HEK293 (cell line): Measurements from ENCODE around the gene GADD45G.

Source experiments
- CTCF ChIA-PET: fragments of 350-600 bp; formaldehyde crosslinking; extraction: SDS; loops from one replicate; lab custom pipeline; 2021; ENCODE audit warnings: antibody characterized with exemption; lab: Yijun Ruan, JAX
- POLR2A ChIA-PET: fragments of 300-600 bp; formaldehyde crosslinking; extraction: SDS; loops from one replicate; lab custom pipeline; 2020; ENCODE audit warnings: antibody characterized with exemption, inconsistent platforms; lab: Yijun Ruan, JAX
- H3K27ac ChIP-seq: fragments of 200-500 bp; sonication (Bioruptor generic); 2 replicates; pipeline ENCODE4 v1.5.1; 2014; ENCODE audit warnings: low read depth, low read length, control low read depth, inconsistent platforms; ENCODE audit errors: extremely low read depth
- H3K36me3 ChIP-seq, 2 experiments: fragments of 200-500 bp in 1 of 2; sonication (Bioruptor generic) in 1 of 2; 1 replicate in 1 of 2; 2 replicates in 1 of 2; pipeline ENCODE4 v1.5.1; 2014 to 2017; ENCODE audit warnings: inconsistent platforms in 2 of 2, low read length in 2 of 2; ENCODE audit not compliant: control insufficient read depth in 2 of 2, insufficient read depth in 1 of 2
- H3K4me1 ChIP-seq: fragments of 200-500 bp; sonication (Bioruptor generic); 2 replicates; pipeline ENCODE4 v1.5.1; 2014; ENCODE audit warnings: mild to moderate bottlenecking, low read length, inconsistent platforms; ENCODE audit not compliant: control insufficient read depth, insufficient read depth
- H3K4me3 ChIP-seq: 2 replicates; pipeline ENCODE4 v1.5.1; 2011; ENCODE audit warnings: low read depth, mild to moderate bottlenecking, control low read depth, low read length, moderate library complexity
- H3K9me3 ChIP-seq: fragments of 200-500 bp; sonication (Bioruptor generic); 2 replicates; pipeline ENCODE4 v1.5.1; 2014; ENCODE audit warnings: low read depth, low read length, inconsistent platforms; ENCODE audit not compliant: control insufficient read depth, insufficient read depth
- KLF8 ChIP-seq: fragments of 450-650 bp; formaldehyde crosslinking; IDR thresholded peaks from 2 replicates; pipeline ENCODE4 v1.5.1; 2016; ENCODE audit warnings: missing biosample characterization, missing genetic modification characterization
- ZBTB20 ChIP-seq: fragments of 450-650 bp; formaldehyde crosslinking; IDR thresholded peaks from 2 replicates; pipeline ENCODE4 v1.5.1; 2016; ENCODE audit warnings: missing biosample characterization, missing genetic modification characterization
- ZFHX2 ChIP-seq: fragments of 450-650 bp; formaldehyde crosslinking; conservative IDR thresholded peaks from 2 replicates; pipeline ENCODE4 v1.5.1; 2016; ENCODE audit warnings: missing biosample characterization, missing genetic modification characterization
- ZNF114 ChIP-seq: fragments of 450-650 bp; formaldehyde crosslinking; IDR thresholded peaks from 2 replicates; pipeline ENCODE4 v1.5.0; 2017; ENCODE audit warnings: missing biosample characterization, missing genetic modification characterization
- ZNF132 ChIP-seq: fragments of 450-650 bp; formaldehyde crosslinking; IDR thresholded peaks from 2 replicates; pipeline ENCODE4 v1.5.1; 2017; ENCODE audit warnings: missing biosample characterization, missing genetic modification characterization, borderline replicate concordance
- ZNF133 ChIP-seq: fragments of 450-650 bp; formaldehyde crosslinking; IDR thresholded peaks from 2 replicates; pipeline ENCODE4 v1.5.1; 2016; ENCODE audit warnings: missing biosample characterization, missing genetic modification characterization
- ZNF169 ChIP-seq: fragments of 450-650 bp; formaldehyde crosslinking; IDR thresholded peaks from 2 replicates; pipeline ENCODE4 v1.5.1; 2016; ENCODE audit warnings: missing biosample characterization, missing genetic modification characterization
- ZNF23 ChIP-seq: fragments of 450-650 bp; formaldehyde crosslinking; IDR thresholded peaks from 2 replicates; pipeline ENCODE4 v1.5.1; 2016; ENCODE audit warnings: missing biosample characterization, missing genetic modification characterization, borderline replicate concordance
- ZNF354C ChIP-seq: fragments of 450-650 bp; formaldehyde crosslinking; IDR thresholded peaks from 2 replicates; pipeline ENCODE4 v1.5.1; 2016; ENCODE audit warnings: missing biosample characterization, missing genetic modification characterization, low read depth, borderline replicate concordance
- ZNF501 ChIP-seq: fragments of 450-650 bp; formaldehyde crosslinking; IDR thresholded peaks from 2 replicates; pipeline ENCODE4 v1.5.1; 2016; ENCODE audit warnings: missing biosample characterization, missing genetic modification characterization
- ZNF777 ChIP-seq: fragments of 450-650 bp; formaldehyde crosslinking; IDR thresholded peaks from 2 replicates; pipeline ENCODE4 v1.5.1; 2017; ENCODE audit warnings: missing biosample characterization, missing genetic modification characterization, borderline replicate concordance
- ZNF837 ChIP-seq: fragments of 450-650 bp; formaldehyde crosslinking; IDR thresholded peaks from 2 replicates; pipeline ENCODE4 v1.5.1; 2016; ENCODE audit warnings: missing biosample characterization, missing genetic modification characterization
- TF ChIP-seq, protein P1 (sequence below): fragments of 450-650 bp; formaldehyde crosslinking; IDR thresholded peaks from 2 replicates; pipeline ENCODE4 v1.5.1; 2016; ENCODE audit warnings: missing biosample characterization, missing genetic modification characterization
- TF ChIP-seq, protein P2 (sequence below): fragments of 450-650 bp; formaldehyde crosslinking; IDR thresholded peaks from 2 replicates; pipeline ENCODE4 v1.5.1; 2016; ENCODE audit warnings: missing biosample characterization, missing genetic modification characterization
- TF ChIP-seq, protein P3 (sequence below): IDR thresholded peaks from 2 replicates; pipeline ENCODE4 v1.6.1; 2011; ENCODE audit warnings: mild to moderate bottlenecking, low read depth, low read length, borderline replicate concordance
- TF ChIP-seq, protein P4 (sequence below): fragments of 450-650 bp; formaldehyde crosslinking; optimal IDR thresholded peaks from 2 replicates; pipeline ENCODE3; 2016; ENCODE audit warnings: missing biosample characterization, mild to moderate bottlenecking, missing genetic modification characterization
- TF ChIP-seq, protein P5 (sequence below): fragments of 450-650 bp; formaldehyde crosslinking; IDR thresholded peaks from 2 replicates; pipeline ENCODE4 v1.5.1; 2016; ENCODE audit warnings: missing biosample characterization, missing genetic modification characterization

Gene GADD45G

DNA sequence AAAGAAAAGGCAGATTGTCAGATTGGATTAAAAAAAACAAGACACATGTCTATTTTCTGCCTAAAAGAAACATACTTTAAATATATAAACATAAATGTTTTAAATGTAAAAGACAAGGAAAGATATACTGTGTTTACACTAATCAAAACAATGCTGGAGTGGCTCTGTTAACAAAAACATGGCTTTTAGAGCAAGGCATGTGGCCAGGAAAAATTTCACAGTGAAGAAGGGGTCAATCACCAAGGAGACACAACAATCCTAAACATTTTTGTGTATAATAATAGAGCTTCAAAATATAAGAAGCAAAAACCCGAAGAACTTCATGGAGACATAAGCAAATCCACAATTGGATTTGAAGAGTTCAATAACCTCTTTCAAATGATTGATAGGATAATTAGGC lies 18.5 kb upstream of the GADD45G start (continued):
- TF ChIP-seq, protein P1, sequence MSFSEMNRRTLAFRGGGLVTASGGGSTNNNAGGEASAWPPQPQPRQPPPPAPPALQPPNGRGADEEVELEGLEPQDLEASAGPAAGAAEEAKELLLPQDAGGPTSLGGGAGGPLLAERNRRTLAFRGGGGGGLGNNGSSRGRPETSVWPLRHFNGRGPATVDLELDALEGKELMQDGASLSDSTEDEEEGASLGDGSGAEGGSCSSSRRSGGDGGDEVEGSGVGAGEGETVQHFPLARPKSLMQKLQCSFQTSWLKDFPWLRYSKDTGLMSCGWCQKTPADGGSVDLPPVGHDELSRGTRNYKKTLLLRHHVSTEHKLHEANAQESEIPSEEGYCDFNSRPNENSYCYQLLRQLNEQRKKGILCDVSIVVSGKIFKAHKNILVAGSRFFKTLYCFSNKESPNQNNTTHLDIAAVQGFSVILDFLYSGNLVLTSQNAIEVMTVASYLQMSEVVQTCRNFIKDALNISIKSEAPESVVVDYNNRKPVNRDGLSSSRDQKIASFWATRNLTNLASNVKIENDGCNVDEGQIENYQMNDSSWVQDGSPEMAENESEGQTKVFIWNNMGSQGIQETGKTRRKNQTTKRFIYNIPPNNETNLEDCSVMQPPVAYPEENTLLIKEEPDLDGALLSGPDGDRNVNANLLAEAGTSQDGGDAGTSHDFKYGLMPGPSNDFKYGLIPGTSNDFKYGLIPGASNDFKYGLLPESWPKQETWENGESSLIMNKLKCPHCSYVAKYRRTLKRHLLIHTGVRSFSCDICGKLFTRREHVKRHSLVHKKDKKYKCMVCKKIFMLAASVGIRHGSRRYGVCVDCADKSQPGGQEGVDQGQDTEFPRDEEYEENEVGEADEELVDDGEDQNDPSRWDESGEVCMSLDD (tag by site-specific recombination), result no peak
- TF ChIP-seq ZNF777 (tag by site-specific recombination) (no peak), ZFHX2 (tag by site-specific recombination) (no peak), ZNF132 (tag by site-specific recombination) (no peak), ZNF23 (tag by site-specific recombination) (no peak), ZNF501 (tag by site-specific recombination) (no peak), ZNF133 (tag by site-specific recombination) (no peak), KLF8 (tag by site-specific recombination) (no peak)
- TF ChIP-seq, protein P2, sequence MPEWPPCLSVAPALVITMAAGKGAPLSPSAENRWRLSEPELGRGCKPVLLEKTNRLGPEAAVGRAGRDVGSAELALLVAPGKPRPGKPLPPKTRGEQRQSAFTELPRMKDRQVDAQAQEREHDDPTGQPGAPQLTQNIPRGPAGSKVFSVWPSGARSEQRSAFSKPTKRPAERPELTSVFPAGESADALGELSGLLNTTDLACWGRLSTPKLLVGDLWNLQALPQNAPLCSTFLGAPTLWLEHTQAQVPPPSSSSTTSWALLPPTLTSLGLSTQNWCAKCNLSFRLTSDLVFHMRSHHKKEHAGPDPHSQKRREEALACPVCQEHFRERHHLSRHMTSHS, result no peak
- TF ChIP-seq, protein P3, sequence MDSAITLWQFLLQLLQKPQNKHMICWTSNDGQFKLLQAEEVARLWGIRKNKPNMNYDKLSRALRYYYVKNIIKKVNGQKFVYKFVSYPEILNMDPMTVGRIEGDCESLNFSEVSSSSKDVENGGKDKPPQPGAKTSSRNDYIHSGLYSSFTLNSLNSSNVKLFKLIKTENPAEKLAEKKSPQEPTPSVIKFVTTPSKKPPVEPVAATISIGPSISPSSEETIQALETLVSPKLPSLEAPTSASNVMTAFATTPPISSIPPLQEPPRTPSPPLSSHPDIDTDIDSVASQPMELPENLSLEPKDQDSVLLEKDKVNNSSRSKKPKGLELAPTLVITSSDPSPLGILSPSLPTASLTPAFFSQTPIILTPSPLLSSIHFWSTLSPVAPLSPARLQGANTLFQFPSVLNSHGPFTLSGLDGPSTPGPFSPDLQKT, result no peak
- TF ChIP-seq, protein P4, sequence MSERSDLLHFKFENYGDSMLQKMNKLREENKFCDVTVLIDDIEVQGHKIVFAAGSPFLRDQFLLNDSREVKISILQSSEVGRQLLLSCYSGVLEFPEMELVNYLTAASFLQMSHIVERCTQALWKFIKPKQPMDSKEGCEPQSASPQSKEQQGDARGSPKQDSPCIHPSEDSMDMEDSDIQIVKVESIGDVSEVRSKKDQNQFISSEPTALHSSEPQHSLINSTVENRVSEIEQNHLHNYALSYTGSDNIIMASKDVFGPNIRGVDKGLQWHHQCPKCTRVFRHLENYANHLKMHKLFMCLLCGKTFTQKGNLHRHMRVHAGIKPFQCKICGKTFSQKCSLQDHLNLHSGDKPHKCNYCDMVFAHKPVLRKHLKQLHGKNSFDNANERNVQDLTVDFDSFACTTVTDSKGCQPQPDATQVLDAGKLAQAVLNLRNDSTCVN (tag by site-specific recombination), result no peak

DNA sequence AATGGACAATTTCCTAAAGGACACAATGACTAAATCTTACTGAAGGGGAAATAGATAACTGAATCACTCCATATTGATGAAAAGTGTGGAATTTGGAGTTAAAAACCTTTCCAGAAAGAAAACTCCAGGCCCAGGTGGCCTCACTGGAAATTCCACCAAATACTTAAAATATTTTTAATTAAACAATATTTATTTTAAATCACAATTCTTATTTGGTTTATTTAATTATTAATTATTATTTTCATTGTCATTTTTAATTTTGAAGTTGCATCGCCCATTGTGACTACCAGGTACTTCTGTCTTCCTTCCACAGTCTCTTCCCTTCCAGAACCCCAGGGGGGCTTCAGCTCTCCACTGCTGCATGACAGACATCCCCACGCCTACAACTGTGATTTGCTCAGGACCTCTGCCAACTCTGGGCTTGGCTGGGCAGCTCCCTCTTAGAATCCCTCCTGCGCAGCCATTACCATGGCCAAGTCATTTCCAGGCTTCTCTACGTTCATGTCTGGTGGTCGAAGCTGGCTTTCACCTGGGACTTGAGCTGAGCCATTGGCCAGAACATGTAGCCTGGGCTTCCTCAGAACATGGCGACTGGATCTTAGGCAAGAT lies 16.4 kb upstream of the GADD45G start:
- ChIA-PET POLR2A (no interaction called here), CTCF (interaction anchor here (1.1 to 2.1 kb wide), 5 partner anchors 10 to 1195 kb away, joined by 3 to 5 read pairs (median 3); no protein-coding TSS in a partner anchor)
- no peak overlapping the region for H3K4me3 ChIP-seq
- H3K36me3 ChIP-seq, result no peaks in the 10 kb centered on the region
- TF ChIP-seq ZBTB20 (tag by site-specific recombination) (no peak), ZNF114 (no peak), ZNF837 (tag by site-specific recombination) (no peak), ZNF354C (no peak)
- no peak overlapping the region for H3K27ac ChIP-seq
- H3K4me1 ChIP-seq, result no peaks in the 10 kb centered on the region
- no peaks in the 10 kb centered on the region for H3K9me3 ChIP-seq

DNA sequence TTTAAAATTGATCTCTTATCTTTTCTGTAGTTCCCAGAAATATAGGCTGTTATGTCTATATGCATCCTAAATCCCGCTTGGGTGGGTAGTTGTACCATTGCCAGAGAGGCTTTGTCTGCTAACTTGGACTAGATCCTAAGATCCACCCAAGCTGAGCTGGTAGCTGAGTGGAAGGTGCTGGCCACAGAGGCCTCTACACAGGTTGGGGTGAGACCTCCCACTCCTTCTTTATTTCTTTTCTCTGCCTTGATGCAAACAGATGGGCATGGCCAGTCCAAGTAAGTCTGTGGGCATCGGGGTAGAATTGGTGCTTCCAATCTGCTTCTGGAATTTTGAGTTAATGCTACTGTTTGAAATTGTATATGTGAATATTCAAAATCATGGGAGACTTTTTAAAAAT lies 14.4 kb upstream of the GADD45G start:
- ChIA-PET POLR2A (no interaction called here), CTCF (interaction anchor here (2.1 kb wide), 1 partner anchor 14 kb away, joined by 4 read pairs; no protein-coding TSS in a partner anchor)
- Histone ChIP-seq H3K36me3 (no peaks in the 10 kb centered on the region), H3K4me1 (no peaks in the 10 kb centered on the region), H3K9me3 (no peaks in the 10 kb centered on the region), H3K4me3 (no peak overlapping the region), H3K27ac (no peak overlapping the region)
- TF ChIP-seq, protein P5, sequence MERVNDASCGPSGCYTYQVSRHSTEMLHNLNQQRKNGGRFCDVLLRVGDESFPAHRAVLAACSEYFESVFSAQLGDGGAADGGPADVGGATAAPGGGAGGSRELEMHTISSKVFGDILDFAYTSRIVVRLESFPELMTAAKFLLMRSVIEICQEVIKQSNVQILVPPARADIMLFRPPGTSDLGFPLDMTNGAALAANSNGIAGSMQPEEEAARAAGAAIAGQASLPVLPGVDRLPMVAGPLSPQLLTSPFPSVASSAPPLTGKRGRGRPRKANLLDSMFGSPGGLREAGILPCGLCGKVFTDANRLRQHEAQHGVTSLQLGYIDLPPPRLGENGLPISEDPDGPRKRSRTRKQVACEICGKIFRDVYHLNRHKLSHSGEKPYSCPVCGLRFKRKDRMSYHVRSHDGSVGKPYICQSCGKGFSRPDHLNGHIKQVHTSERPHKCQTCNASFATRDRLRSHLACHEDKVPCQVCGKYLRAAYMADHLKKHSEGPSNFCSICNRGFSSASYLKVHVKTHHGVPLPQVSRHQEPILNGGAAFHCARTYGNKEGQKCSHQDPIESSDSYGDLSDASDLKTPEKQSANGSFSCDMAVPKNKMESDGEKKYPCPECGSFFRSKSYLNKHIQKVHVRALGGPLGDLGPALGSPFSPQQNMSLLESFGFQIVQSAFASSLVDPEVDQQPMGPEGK, result no peak
- no peak for TF ChIP-seq ZNF169
